Measurements from ENCODE around the gene CDC5L. TPM values are rescaled to one million over a fixed set of nuclear protein-coding genes. Genes with fewer than 3 reads are reported as not detected.
"Not testable (repeated sequence)": the region's sequence is repeated elsewhere in the genome, so short reads cannot be mapped to it uniquely, and the experiment has no call there.

CDC5L gene
- total RNA-seq, 2 experiments from 2014 or later = 20.9 to 22.8 TPM

- DNase-seq = no peak
- no peaks in the 10 kb centered on the region for H3K27me3 Mint-ChIP-seq
- no peak overlapping the region for H3K27ac Mint-ChIP-seq
- ATAC-seq (ENCODE audit: low read depth) = no peak
- H3K36me3 Mint-ChIP-seq = peaks cover 62% of the 10 kb centered on the region
- no peak overlapping the region for H3K4me3 Mint-ChIP-seq
- H3K4me1 Mint-ChIP-seq = peaks cover 4% of the 10 kb centered on the region
- H3K9me3 Mint-ChIP-seq = peaks cover 12% of the 10 kb centered on the region
- POLR2A ChIA-PET = interaction anchor here (0.7 kb wide), 1 partner anchor 928 kb away, joined by 3 read pairs; no protein-coding TSS in a partner anchor
Observed at GRCh38 chr6:44439270-44440045, 52.0 kb downstream of the CDC5L start.

- H3K9me3 Mint-ChIP-seq = peaks cover 12% of the 10 kb centered on the region
- H3K27me3 Mint-ChIP-seq = no peaks in the 10 kb centered on the region
- H3K27ac Mint-ChIP-seq = no peak overlapping the region
Observed at GRCh38 chr6:44441091-44441855, 53.8 kb downstream of the CDC5L start.

GRCh38 chr6:44442236-44442635 lies 54.7 kb downstream of the CDC5L start:
- Mint-ChIP-seq H3K27ac (no peak overlapping the region), H3K27me3 (no peaks in the 10 kb centered on the region), H3K4me3 (no peak overlapping the region), H3K9me3 (peaks cover 12% of the 10 kb centered on the region), H3K4me1 (peaks cover 1% of the 10 kb centered on the region), H3K36me3 (peaks cover 65% of the 10 kb centered on the region)
- ATAC-seq (ENCODE audit: low read depth) (no peak), DNase-seq (no peak)
- POLR2A ChIA-PET = no interaction called here

More at GRCh38 chr6:44441091-44441855, 53.8 kb downstream of the CDC5L start:
- Mint-ChIP-seq H3K4me1 (peaks cover 3% of the 10 kb centered on the region), H3K4me3 (no peak overlapping the region), H3K36me3 (peaks cover 66% of the 10 kb centered on the region)
- no peak for DNase-seq
- POLR2A ChIA-PET = no interaction called here
- ATAC-seq (ENCODE audit: low read depth) = no peak

- DNase-seq (no peak), ATAC-seq (ENCODE audit: low read depth) (no peak)
- H3K27me3 Mint-ChIP-seq = no peaks in the 10 kb centered on the region
- peaks cover 66% of the 10 kb centered on the region for H3K36me3 Mint-ChIP-seq
- H3K4me3 Mint-ChIP-seq = no peak overlapping the region
- POLR2A ChIA-PET = interaction anchor here (0.7 kb wide), 1 partner anchor 1452 kb away, joined by 5 read pairs; no protein-coding TSS in a partner anchor
- H3K9me3 Mint-ChIP-seq = peaks cover 12% of the 10 kb centered on the region
- peaks cover 1% of the 10 kb centered on the region for H3K4me1 Mint-ChIP-seq
- no peak overlapping the region for H3K27ac Mint-ChIP-seq
Observed at GRCh38 chr6:44442833-44443444, 55.4 kb downstream of the CDC5L start.

DNA sequence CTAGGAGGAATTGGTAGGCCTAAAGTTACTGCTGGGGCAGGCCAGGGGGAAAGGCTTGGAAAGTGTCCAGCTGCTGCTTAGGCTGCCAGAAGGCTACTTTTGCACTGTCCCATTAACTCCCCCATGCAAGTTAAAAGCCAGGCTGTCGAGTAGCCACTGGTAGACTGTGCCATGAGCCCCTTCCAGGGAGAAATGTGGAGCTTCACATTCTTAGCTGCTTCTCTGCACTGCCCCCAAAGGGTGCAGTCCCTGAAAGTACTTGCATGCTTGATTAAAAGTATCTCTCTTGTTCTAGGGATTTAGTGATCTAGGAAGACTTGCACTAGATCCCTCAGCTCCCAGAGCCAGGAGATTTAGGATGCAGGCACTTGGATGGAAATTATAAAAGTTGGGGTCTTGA lies 57.3 kb downstream of the CDC5L start:
- Mint-ChIP-seq H3K36me3 (peaks cover 49% of the 10 kb centered on the region), H3K27ac (no peak overlapping the region), H3K4me3 (no peak overlapping the region), H3K4me1 (peaks cover 1% of the 10 kb centered on the region), H3K27me3 (no peaks in the 10 kb centered on the region), H3K9me3 (peaks cover 12% of the 10 kb centered on the region)
- no peak for DNase-seq
- POLR2A ChIA-PET = no interaction called here
- ATAC-seq (ENCODE audit: low read depth) = no peak

DNA sequence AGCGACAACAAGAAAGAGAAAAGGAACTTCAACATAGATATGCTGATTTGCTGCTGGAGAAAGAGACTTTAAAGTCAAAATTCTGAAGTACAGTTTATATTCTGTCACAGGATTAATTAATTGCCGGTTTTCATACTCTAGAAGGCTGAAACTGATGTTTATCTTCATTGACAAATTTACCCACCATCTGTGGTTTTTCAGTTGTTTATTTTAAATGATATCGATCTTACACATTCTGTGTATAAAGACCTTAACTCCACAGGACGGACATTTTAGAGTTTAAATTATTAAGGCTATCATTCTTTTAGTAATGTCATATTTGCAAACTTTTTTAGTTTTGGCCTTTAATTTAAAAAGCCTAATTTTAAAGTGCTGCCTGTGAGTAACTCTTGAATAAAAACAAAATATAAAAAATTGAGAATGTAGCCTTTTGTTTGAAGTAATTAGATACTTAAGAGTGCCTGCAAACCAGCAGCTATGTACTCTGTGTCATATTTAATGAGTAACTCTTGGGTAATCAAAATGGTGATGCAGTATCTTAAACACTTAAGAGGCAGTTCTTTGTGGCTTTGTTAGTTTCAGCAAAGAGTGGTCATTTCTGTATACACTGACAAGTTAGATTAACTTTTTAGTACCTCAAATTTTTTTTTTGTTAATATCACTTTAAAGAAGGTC lies 59.3 kb downstream of the CDC5L start:
- no peak overlapping the region for H3K27ac Mint-ChIP-seq
- H3K36me3 Mint-ChIP-seq = peaks cover 36% of the 10 kb centered on the region
- H3K4me3 Mint-ChIP-seq = no peak overlapping the region
- peaks cover 8% of the 10 kb centered on the region for H3K9me3 Mint-ChIP-seq
- ATAC-seq (ENCODE audit: low read depth) (no peak), DNase-seq (no peak)
- H3K27me3 Mint-ChIP-seq = no peaks in the 10 kb centered on the region
- H3K4me1 Mint-ChIP-seq = peaks cover 4% of the 10 kb centered on the region
- POLR2A ChIA-PET = no interaction called here

- H3K36me3 Mint-ChIP-seq = peaks cover 16% of the 10 kb centered on the region
- H3K9me3 Mint-ChIP-seq; H3K4me1 Mint-ChIP-seq; H3K4me3 Mint-ChIP-seq; ATAC-seq (ENCODE audit: low read depth); POLR2A ChIA-PET; DNase-seq; H3K27ac Mint-ChIP-seq; H3K27me3 Mint-ChIP-seq: not testable (repeated sequence)
Observed at GRCh38 chr6:44449181-44449580, 61.7 kb downstream of the CDC5L start.

DNA sequence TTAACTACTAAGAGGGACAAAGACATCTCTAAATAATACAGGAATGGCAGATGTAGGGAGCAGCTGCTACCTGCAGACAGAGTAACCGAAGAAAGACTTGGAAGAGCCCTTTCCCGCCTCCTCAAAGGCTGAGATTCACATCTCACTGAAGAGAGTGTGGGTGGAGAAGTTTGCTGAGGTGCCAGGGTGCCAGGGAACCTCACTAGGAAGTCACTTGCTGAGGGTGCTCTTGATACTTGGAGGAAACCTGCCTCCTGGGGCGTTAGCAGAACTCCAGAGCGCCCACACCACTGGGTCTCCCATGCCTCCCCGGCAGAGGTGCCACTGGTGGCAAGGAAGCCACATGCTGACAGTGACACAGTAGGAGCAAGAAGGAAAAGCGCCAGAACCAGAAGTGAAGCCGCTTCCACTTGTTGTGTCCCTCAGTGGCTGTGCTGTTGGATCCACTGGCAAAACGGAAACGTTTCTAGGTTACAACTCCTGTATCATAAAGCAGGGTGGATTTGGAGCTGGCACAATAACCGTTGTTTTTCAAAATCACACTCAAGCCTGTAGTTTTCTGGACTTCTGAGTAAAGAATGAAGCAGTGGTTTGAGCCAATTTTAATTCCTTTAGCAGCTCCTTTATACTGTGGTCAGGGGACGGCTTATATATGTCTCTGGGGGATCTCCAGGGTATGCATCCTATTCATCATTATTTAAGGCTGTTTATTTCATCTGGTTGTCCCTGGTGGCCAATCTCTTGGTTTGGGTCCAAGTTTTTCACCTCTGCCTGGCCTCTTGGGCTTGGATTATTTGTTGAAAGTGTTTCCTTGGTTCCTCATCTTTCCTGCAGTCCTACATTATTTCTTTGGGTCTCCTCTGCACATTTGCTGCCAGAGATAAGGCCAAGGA lies 64.5 kb downstream of the CDC5L start:
- no peak overlapping the region for H3K27ac Mint-ChIP-seq

GRCh38 chr6:44452725-44453124 lies 65.2 kb downstream of the CDC5L start:
- H3K27me3 Mint-ChIP-seq = peaks cover 3% of the 10 kb centered on the region
- no peak overlapping the region for H3K27ac Mint-ChIP-seq
- DNase-seq (no peak), ATAC-seq (ENCODE audit: low read depth) (no peak)
- peaks cover 3% of the 10 kb centered on the region for H3K36me3 Mint-ChIP-seq
- POLR2A ChIA-PET = no interaction called here
- H3K4me1 Mint-ChIP-seq = peaks cover 6% of the 10 kb centered on the region
- no peaks in the 10 kb centered on the region for H3K9me3 Mint-ChIP-seq
- no peak overlapping the region for H3K4me3 Mint-ChIP-seq

More for the DNA sequence above, 64.5 kb downstream of the CDC5L start:
- Mint-ChIP-seq H3K4me1 (peaks cover 6% of the 10 kb centered on the region), H3K4me3 (no peak overlapping the region), H3K9me3 (no peaks in the 10 kb centered on the region), H3K27me3 (peaks cover 3% of the 10 kb centered on the region), H3K36me3 (peaks cover 6% of the 10 kb centered on the region)
- POLR2A ChIA-PET = no interaction called here
- DNase-seq = no peak
- no peak for ATAC-seq (ENCODE audit: low read depth)

DNA sequence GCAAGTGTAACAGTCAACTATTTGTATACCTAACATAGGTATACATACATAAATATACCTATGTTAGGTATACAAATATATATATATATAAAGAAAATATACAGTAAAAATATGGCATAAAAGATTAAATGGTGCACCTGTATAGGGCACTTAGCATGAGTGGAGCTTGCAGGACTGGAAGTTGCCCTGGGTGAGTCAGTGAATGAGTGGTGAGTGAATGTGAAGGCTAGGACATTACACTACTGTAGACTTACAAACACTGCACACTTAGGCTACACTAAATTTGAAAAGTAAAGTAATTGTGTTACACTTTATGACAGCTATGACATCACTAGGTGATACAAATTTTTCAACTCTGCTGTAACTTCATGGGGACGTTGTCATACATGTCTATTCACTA lies 65.6 kb downstream of the CDC5L start:
- POLR2A ChIA-PET = no interaction called here
- no peak for DNase-seq

GRCh38 chr6:44454198-44454597 lies 66.7 kb downstream of the CDC5L start:
- Mint-ChIP-seq H3K36me3 (peaks cover 2% of the 10 kb centered on the region), H3K4me3 (no peak overlapping the region), H3K4me1 (peaks cover 6% of the 10 kb centered on the region), H3K9me3 (no peaks in the 10 kb centered on the region), H3K27me3 (peaks cover 6% of the 10 kb centered on the region), H3K27ac (no peak overlapping the region)
- POLR2A ChIA-PET = interaction anchor here (0.7 kb wide), 1 partner anchor 173 kb away, joined by 3 read pairs; no protein-coding TSS in a partner anchor
- ATAC-seq (ENCODE audit: low read depth) = no peak
- DNase-seq = no peak

More for the DNA sequence above, 65.6 kb downstream of the CDC5L start:
- H3K27ac Mint-ChIP-seq = no peak overlapping the region
- H3K4me1 Mint-ChIP-seq = peaks cover 6% of the 10 kb centered on the region
- ATAC-seq (ENCODE audit: low read depth) = no peak
- H3K27me3 Mint-ChIP-seq = peaks cover 5% of the 10 kb centered on the region
- H3K4me3 Mint-ChIP-seq = no peak overlapping the region
- no peaks in the 10 kb centered on the region for H3K9me3 Mint-ChIP-seq
- peaks cover 2% of the 10 kb centered on the region for H3K36me3 Mint-ChIP-seq
